ENCODE results near the gene C6.

- TF ChIP-seq CTCF (conservative IDR thresholded peaks at IDR 0.05; ENCODE audit: low read length), result no peak
- no peak for TF ChIP-seq EZH2phosphoT487 (IDR thresholded peaks at IDR 0.05; ENCODE audit: borderline replicate concordance, low read depth, low read length)
These were observed 10.3 kb downstream of the C6 start for GRCh38 chr5:41203033-41203432.
